ENCODE measurements around the gene ETV5.

DNA sequence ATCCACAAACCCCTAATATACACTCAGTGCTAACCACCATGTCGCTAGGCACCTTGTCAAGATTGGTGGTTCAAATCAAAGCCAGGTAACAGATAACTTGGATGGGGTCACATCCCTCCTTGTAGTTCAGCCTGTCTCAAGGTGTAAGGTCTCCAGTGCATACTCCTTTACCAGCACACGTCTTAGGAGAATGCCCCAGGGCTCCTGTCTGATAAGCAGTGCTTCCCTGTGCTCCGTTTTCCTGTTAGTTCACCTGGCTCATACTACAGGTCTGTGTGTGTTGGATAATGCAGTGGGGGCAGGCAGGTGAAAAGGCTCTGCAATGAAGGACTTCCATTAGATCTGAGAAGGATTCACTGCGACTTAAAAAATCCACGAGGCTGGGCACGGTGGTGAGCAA is 50.7 kb downstream of the ETV5 start:
- TF ChIP-seq CTCF (IDR thresholded peaks at IDR 0.05; ENCODE audit: low read depth, low read length), result no peak
- TF ChIP-seq EZH2phosphoT487 (IDR thresholded peaks at IDR 0.05; ENCODE audit: low read depth), result no peak

Data from OCI-LY3 (cell line).